HG03060 (cell line): Measurements from ENCODE around the gene CGNL1.

ENCODE experiments used
- ATAC-seq: cut with Tn5 transposase; IDR thresholded peaks from one replicate; pipeline ENCODE4 v1.9.1; 2021; ENCODE audit warnings: low read depth, moderate number of reproducible peaks; ENCODE audit not compliant: unreplicated experiment

The CGNL1 gene

DNA sequence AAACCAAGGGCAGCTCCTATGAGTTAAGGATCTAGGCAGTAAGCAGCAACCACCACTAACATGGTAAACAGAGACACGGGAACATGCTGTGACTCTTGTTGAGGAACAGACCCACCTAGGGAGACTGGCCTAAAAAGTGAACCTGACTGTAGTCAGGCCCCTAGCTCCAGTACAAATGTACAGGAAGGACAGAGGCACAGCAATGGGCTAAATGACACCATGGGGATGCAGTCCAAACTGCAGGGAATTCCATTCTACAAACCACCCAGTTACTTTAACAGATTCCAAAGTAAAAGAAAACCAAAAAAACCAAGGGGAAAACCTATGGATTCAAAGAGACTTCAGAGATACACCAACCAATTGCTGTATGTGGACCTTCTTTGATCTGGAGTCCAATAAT is 28.2 kb upstream of the CGNL1 start:
- ATAC-seq, result no peak

DNA sequence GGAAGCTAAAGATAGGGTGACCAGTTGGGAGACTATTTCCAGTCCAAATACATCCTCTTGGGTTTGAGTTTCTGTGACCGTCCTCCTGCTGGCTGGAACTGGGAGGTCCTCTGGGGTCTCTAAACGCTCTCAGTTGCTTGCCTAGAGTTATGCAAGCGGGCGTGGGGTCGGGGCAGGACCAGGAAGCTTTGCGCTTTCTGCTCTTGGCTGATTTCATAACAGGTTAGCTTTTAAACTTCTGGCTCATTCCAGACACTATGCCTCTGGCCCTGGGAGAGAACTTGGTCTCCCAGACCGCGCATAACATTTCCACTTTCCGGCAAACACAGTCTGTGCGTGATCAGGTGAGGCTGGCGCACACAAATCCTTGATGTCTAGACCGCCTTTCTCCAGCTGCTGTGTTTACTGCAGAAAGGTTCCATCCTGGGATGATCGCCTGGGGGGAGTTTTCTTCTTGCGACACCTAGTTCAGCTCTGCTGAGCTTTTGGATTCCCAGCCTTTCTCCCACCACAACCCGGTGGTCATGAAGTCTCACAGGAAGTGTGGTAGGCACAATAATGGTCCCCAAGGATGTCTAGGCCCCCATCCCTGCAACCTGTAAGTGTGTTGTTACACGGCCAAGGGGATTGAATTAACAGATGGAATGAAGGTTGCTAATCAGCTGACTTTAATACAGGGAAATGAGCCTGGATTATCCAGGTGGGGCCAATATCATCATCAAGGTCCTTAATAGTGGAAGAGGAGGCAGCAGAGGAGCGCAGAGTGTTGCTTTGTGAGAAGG is 23.6 kb upstream of the CGNL1 start:
- ATAC-seq, result no peak

DNA sequence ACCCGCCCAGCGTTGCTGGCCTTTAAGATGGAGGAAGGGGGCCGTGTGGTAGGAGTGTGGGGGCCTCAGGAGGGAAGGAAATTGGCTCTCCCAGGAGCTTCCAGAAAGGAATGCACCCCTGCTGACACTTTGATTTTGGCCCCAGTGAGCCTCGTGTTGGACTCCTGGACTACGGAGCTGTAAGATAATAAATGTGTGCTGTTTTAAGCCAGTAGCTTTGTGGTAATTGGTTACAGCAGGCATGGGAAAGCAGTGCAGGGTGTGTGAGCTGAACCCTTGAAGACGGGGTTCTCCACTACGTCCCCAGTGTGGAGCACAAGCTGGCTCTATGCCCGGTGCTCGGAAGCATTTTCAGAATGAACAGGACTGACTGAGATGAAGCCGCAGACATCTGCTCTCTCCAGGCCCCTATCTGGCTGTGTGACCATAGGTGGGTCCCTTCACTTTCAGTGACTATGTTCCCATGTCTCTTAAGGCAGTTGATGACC is 22.9 kb upstream of the CGNL1 start:
- no peak for ATAC-seq

DNA sequence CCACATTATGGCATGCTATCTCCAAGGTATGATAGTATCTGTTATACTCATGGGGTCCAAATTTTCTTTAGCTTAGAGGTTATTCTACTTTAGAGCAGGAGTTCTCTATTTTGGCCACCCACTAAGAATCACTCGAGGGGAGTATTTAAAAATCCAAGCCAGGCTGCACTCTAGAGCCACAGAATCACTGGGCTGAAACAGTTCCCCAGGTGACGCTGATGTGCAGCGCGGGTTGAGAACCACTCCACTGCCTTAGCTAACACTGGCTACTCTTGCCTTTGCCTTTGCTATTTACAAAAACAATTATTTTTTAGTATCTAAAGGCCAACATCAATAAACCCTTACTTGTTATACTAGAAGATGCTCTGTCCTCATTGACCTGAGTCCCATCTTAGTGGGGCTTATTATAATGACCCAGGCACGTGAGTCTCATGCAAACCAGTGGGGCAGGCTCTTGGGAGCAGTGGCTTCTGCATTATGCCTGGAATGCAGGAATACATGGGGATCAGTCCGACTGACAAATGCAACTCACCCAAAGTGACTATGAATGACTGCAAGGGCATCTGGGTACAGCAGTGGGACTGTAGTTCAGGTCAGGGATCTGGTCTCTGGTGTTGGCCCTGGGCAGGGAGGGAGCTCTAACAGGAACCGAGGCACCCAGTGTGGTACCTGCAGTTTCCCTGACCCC is 21.7 kb upstream of the CGNL1 start:
- ATAC-seq, result no peak

DNA sequence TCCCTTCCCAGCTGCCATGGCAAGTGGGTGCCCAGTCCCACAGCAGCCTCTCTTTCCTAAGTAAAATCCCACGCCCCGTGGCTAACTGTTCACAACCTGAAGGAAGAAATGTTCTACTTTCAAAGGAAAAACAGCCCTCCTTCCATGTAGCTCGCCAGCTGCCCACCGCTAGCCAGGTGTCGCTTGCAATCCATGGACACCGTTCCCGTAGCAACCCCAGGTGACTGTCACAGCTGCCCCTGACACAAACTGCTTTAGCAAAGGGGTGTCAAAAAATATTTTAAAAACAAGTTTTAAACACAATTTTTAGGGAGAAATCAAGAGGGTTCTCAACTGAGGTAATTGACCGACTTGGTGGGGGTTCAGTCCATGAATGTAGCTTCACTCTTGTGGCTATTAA is 21.0 kb upstream of the CGNL1 start:
- ATAC-seq, result no peak

DNA sequence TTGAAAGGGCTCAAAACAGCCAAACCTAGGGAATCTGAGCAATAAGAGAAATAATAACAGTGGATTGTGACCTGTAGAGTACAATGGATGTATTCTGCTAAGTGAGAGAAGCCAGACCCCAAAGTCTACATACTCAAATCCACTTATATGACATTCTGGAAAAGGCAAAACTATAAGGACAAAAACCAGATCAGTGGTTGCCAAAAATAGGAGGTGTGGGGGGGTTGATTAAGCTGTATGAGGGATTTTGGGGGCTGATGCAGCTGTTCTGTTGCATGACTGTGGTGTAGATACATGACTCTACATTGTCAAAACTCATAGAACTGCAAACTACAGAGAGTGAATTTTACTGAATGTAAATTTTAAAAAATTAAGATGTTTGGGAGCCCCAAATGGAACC is 20.1 kb upstream of the CGNL1 start:
- ATAC-seq, result no peak

DNA sequence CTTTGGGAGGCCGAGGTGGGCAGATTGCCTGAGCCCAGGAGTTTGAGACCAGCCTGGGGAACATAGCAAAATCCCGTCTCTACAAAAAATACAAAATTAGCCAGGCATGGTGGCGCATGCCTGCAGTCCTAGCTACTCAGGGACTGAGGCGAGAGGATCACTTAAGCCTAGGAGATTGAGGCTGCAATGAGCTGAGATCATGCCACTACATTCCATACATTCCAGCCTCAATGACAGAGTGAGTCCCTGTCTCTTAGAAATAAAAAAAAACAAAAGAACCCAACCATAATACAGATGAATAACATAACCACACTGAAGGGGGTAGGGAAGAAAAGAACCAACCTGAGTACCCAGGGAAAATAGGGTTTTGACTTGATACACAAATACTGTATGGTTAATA is 19.7 kb upstream of the CGNL1 start:
- ATAC-seq, result no peak

DNA sequence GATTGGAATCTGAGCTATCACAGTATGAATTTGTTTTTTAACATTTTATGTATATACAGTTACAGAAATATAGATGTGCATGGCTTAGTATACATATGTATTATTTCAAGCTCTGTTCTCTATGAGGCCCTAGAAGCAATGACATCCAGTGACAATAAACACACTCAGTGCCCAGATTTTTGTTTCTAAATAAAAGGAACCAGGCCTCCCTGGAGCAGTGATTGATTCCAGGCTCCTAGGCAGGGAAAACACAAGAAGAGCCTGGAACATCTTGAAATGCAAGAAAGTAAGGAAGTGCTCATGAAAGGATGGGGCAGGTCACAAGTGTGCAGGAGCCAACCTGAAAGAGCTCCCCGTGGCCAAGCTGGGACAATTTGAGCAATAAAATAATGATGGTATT is 18.5 kb upstream of the CGNL1 start:
- no peak for ATAC-seq

DNA sequence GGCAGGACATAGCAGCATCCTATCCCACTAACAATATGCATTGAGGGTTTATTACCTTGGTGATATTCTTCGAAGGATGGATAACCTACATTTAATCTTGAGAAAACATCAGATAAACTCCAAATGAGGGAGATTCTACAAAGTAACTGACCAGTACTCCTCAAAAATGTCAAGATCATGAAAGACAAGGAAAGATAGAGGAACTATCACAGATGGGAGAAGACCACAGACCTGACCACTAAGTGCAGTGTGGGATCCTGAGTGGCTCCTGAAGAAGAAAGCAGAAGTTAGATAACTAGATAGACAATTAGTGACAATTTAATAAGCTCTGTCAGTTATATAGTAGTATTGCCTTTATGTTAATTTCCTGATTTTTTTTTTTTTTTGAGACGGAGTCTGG is 17.7 kb upstream of the CGNL1 start:
- no peak for ATAC-seq

DNA sequence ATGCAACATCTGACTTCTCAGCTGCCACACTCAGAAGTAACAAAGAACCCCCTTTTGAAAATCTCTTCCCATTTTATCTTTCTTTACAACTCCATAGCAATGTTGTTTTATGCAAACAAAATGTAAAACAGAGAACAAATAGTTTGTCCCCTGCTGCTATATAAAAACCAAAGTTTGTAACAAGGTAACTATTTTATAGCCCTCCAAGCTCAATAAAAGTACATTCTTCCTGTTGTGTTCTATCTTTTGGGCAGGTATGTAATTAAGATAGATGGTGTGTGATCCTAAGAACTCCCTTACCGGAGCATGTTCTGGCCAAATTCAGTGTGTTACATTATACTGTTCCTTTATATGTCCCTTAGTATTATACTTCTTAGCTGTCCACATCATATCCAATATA is 12.6 kb upstream of the CGNL1 start:
- ATAC-seq, result no peak

DNA sequence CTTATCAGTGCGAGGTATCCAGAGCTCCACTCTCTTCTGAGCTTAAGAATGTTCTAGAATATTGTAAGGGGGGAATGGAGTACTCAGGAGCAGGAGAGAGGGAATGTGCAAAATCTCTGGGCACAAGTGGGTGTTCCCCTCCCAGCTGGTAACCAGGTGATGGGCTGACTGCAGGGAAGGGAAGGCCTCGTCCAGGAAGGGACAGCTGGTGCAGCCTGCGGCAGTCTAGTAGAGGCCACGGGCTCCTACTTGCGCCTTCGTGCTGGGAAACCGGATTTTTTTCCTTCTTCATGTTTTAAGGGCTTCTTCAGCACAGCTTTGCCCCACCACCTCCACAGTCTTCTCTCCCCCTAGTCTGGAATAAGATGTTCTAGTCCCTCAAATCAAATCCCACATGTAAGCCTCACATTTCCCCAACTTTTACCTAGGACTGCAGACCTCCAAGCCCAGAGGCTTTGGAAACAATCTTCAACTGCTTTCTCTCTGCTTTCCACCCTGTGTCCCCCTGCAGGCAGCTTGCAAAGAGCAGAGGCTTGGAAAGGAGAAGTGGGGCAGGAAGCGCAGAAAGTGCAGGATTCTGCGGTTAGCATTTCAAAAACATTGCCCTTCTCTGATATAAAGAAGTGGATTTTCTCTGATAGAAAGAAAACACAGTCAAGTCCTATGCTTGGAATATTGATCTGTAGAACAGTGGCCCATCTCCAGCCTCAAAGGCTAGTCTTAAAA is 11.9 kb upstream of the CGNL1 start:
- ATAC-seq, result no peak

DNA sequence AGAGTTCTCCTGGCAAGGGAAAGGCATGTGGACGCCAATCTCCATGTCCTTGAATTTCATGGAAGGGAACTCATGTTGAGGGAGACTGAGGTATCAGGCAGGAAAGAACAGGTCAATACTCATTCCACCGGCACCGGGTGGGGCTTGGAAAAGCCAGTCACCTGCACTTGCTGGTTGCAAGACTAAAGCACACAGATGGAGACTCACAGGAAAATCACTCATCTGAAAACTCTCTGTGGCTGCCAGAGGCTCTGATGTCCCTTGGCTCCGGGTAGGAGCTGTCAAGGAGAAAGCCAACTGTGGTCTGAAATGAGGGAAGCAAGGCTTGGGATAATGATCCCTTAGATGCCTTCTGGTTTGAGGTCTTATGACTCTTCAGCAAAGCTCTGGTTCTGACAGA is 8.7 kb upstream of the CGNL1 start:
- no peak for ATAC-seq

DNA sequence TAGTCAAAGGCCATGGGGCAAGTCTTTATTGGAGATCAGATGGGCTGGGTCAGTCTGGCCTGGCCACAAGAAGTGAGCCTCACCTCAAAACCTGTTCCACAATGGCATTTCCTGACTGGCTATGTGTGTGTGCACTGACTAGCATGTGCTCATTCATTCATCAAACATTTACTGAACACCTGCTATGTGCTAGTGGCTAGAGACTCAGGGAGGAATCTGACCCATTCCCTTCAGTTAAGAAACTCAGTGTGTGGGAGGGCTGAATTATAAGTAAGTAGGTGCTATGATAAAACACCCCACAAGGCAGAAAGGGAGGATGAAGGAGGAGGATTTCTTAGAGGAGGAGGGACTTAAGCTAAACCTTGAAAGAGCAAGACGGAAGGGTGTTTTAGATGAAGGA is 5.4 kb upstream of the CGNL1 start:
- no peak for ATAC-seq

DNA sequence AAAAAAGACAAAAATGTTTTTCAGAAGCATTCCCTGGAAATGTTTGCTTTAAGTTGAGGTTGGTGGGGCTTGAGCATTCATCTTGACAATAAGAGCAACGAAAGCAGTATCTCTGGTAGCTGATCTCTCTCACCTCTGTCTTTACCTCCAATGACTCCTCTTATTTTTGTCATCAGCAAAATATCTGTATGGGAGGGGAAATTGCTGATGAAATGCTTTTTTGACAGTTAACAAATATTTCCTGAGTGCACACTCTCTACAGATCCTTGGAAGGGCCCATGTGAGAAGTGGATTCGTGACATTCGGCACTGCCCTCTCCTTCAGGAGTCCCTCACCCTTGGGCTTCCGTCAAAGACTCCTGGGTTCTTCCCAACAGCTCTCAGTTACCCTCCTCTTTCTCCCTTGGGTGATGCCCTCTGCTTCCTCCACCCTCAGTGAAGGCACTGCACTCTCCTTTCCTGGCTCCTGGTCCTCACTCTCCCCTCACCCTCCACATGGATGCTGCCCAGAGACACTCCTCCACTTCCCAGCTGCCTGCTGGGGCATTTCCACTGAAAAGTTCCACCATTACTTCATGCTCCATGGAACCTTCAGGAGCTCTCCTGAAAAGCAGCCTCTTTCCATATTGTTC is 2.9 kb upstream of the CGNL1 start:
- ATAC-seq, result no peak

DNA sequence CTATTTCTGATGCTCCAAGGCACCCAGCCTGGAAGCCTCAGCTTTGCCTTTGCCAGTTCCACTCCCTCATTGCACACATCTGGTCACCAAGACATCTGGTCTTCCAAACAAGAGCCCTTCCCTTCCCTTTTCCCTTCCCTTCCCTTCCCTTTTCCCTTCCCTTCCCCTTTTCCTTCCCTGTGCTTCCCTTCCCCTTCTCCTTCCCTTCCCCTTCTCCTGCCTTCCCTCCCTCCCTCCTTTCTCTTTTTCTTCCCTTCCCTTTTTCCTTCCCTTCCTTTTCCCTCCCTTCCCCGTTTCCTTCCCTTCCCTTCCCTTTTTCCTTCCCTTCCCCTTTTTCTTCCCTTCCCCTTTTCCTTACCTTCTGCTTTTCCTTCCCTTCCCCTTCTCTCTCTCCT is 2.4 kb upstream of the CGNL1 start:
- no peak for ATAC-seq

DNA sequence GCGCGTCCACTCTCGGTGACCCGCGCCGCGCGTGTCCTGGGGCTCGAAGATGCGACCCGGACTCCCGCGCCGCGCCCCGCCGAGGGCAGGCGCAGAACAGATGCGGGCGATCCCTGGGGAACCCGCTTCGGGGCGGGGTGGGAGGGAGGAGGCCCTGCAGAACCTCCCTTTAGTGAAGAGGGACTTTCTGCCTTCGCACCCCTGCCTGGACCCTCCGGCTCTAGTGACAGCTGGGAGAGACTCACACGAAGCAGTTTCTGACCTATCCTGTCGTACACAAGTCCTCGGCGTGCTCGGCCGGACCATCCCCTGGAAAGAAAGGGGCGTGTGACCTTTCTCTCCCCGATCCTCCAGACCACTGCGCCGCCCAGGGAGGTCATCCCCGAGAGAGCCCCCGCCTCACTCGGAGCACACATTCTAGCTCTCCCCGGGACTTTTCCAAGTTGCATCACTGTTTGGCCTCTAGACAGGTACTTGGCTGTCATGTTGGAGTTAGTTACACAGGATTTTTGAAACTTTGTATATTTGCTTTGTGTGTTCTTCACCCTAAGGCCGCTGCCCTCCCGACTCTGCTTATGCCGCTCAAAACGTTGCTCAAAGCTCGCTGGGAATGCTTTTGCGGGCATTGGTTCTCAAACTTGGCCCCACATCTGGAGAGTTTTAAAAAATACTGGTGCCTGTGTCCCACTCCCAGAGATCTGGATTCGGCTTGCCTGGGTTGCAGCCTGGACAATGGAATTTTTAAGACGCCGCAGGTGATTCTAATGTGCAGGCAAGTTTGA is 582 bp downstream of the CGNL1 start:
- ATAC-seq, result no peak

DNA sequence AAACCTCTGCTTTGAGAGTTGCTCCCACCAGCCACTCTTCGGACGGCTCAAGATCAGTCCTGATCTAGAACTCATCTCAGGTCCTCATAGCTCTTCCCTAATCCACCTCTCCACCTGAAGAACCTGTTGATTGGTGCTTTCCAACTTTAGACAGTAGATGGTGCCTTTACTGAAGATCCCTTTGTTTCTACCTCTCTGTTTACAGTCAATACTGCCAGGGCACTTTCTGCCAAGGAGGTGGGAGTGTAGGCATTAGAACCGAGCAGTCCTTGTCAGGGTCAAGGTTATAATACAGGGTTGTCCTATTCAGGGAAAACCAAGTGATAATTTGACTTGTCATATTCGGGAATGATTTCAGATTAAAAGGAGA is 1.2 kb downstream of the CGNL1 start:
- no peak for ATAC-seq

DNA sequence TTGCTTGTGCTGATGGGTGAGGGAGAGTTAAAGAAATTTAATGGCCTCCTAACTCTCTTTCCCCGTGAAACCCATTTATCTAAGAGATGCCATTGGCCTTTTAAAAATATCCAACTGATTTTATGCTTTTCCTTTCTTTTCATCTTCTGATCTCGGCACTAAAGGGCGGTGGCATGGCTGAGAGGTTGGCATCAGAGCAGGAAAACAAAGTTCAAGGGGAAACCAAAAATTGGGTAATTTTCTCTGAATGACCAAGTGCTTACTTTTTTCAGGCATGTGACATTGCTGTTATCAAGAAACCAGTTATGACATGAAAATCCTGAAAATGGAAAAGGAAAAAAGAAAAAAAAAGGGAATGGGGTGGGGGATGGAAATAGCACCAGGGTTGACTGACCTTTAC is 3.2 kb downstream of the CGNL1 start:
- ATAC-seq, result no peak

DNA sequence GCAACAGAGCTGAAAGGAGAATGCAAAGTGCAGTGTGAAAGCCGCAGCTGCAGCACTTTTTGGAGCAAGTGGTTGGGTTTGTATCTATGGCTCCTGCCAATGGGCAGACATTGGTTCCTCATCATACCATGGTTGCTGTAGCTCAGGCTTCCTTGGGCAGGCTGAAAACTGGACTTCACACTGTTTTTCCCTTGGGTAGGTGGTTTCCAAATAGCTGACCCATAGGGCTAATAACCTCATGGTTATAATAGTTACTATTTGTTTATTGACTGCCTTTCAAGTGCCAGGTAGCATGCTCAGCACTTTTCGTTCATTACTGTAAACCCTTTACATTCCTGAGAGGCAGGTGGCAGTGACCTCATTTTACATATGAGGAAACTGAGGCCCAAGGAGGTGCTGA is 4.5 kb downstream of the CGNL1 start:
- ATAC-seq, result no peak

DNA sequence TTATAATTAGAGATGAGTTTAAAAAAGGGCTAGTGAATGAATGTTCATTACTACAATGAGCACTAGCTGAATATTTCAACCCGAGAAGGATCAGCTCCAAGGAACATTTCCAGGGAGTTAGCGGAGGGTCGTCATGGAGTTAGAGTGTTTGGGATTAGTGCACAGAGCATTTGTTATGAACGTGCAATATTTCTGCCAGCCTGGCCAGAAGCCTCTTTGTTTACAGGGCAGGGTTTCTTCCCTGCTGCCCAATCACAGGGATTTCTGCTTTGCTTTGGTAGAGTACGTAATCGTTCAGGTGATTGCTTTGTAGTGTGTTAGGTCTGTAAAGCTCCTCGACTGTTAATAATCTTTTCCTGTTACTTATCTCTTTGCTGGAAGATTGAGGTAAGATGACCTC is 5.9 kb downstream of the CGNL1 start:
- no peak for ATAC-seq
